ENCODE results near the gene MYO10.

MYO10 gene

GRCh38 chr5:16709691-16710433, 226.2 kb downstream of the MYO10 start:
- no peak for DNase-seq (ENCODE audit: low read depth)

- no peak for DNase-seq (ENCODE audit: low read depth)
These were observed 228.3 kb downstream of the MYO10 start for GRCh38 chr5:16707869-16708192.

- no peak for DNase-seq (ENCODE audit: low read depth)
These were observed 228.8 kb downstream of the MYO10 start for GRCh38 chr5:16707168-16707868.

- no peak for DNase-seq (ENCODE audit: low read depth)
These were observed 231.1 kb downstream of the MYO10 start for GRCh38 chr5:16704945-16705344.

- no peak for DNase-seq (ENCODE audit: low read depth)
These were observed 233.1 kb downstream of the MYO10 start for GRCh38 chr5:16702964-16703363.

- DNase-seq (ENCODE audit: low read depth) = no peak
These were observed 234.7 kb downstream of the MYO10 start for GRCh38 chr5:16701134-16702099.

- no peak for DNase-seq (ENCODE audit: low read depth)
These were observed 236.0 kb downstream of the MYO10 start for GRCh38 chr5:16700081-16700480.

GRCh38 chr5:16695779-16696178, 240.3 kb downstream of the MYO10 start:
- DNase-seq (ENCODE audit: low read depth) = no peak

GRCh38 chr5:16693879-16694278, 242.2 kb downstream of the MYO10 start:
- no peak for DNase-seq (ENCODE audit: low read depth)

- no peak for DNase-seq (ENCODE audit: low read depth)
These were observed 244.4 kb downstream of the MYO10 start for GRCh38 chr5:16691731-16692130.

- no peak for DNase-seq (ENCODE audit: low read depth)
These were observed 245.7 kb downstream of the MYO10 start for GRCh38 chr5:16690243-16690852.

- DNase-seq (ENCODE audit: low read depth) = no peak
These were observed 248.2 kb downstream of the MYO10 start for GRCh38 chr5:16687898-16688297.

GRCh38 chr5:16685069-16685468, 251.0 kb downstream of the MYO10 start:
- DNase-seq (ENCODE audit: low read depth) = no peak

- DNase-seq (ENCODE audit: low read depth) = no peak
These were observed 254.2 kb downstream of the MYO10 start for GRCh38 chr5:16681876-16682275.

- DNase-seq (ENCODE audit: low read depth) = no peak
These were observed 256.2 kb downstream of the MYO10 start for GRCh38 chr5:16679863-16680262.

- no peak for DNase-seq (ENCODE audit: low read depth)
These were observed 256.9 kb downstream of the MYO10 start for GRCh38 chr5:16679190-16679589.

- DNase-seq (ENCODE audit: low read depth) = no peak
These were observed 260.3 kb downstream of the MYO10 start for GRCh38 chr5:16675806-16676205.

GRCh38 chr5:16674750-16675149, 261.3 kb downstream of the MYO10 start:
- DNase-seq (ENCODE audit: low read depth) = no peak

- DNase-seq (ENCODE audit: low read depth) = peak; percentile 14
These were observed 262.6 kb downstream of the MYO10 start for GRCh38 chr5:16673241-16674201.

- no peak for DNase-seq (ENCODE audit: low read depth)
These were observed 264.9 kb downstream of the MYO10 start for GRCh38 chr5:16671208-16671607.

GRCh38 chr5:16669776-16670175, 266.3 kb downstream of the MYO10 start:
- no peak for DNase-seq (ENCODE audit: low read depth)

All from activated T-cell treated with anti-CD3 and anti-CD28 coated beads for 1 hour (primary cell).